Erythroblast (primary cell): ENCODE data around the gene HGFAC.

Source experiments
- GATA1 ChIP-seq: IDR thresholded peaks from 2 replicates; pipeline ENCODE4 v1.6.1; 2011; ENCODE audit warnings: low read depth, mild to moderate bottlenecking, control low read depth, low read length, moderate library complexity
- POLR2A ChIP-seq: IDR thresholded peaks from 2 replicates; pipeline ENCODE4 v1.6.1; 2011; ENCODE audit warnings: mild to moderate bottlenecking, low read length

GRCh38 chr4:3392321-3392720, 49.4 kb upstream of the HGFAC start:
- TF ChIP-seq POLR2A (no peak), GATA1 (no peak)
